HepG2 (cell line): Measurements from ENCODE around the gene SBSN. TPM values are rescaled to one million over a fixed set of nuclear protein-coding genes. Genes with fewer than 3 reads are reported as not detected.
A peak's percentile ranks its signal among the peaks of the same experiment; 100 is the strongest.

Experiments
- ATAC-seq: fragments of 200-7000 bp; cut with Tn5 transposase; 3 replicates; pipeline ENCODE4 v1.9.1; 2020; ENCODE audit warnings: mild to moderate bottlenecking, moderate library complexity
- BruUV-seq: library from RNA; stranded (reverse); fragments of 400-500 nt; replicated peaks from 2 replicates; lab custom pipeline; 2021; lab: Mats Ljungman, UMichigan
- CTCF ChIA-PET: fragments of 300-600 bp; formaldehyde crosslinking; extraction: SDS; loops from one replicate; lab custom pipeline; 2021; ENCODE audit warnings: low total read pairs, inconsistent platforms, low intra/inter-chr PET ratio; lab: Yijun Ruan, JAX
- POLR2A ChIA-PET: fragments of 350-600 bp; sonication (Branson Sonifier 250); formaldehyde crosslinking; loops from one replicate; lab custom pipeline; 2020; ENCODE audit warnings: antibody characterized with exemption, inconsistent platforms; lab: Yijun Ruan, JAX
- DNase-seq: peaks from one replicate; pipeline ENCODE4 v3.0.0-alpha.2; 2015; ENCODE audit warnings: low spot score
- FAIRE-seq: peaks from 3 replicates; lab custom pipeline; 2011; peaks lifted over from hg19 to GRCh38; lab: Jason Lieb, UNC
- H2AFZ ChIP-seq: one replicate; pipeline ENCODE4 v1.6.1; 2011; ENCODE audit warnings: low read length, inconsistent platforms
- H3K27ac ChIP-seq: fragments of 300-600 bp; 3 replicates; pipeline ENCODE4 v1.8.0; 2011; ENCODE audit warnings: mixed run types, mild to moderate bottlenecking, mixed read lengths, low read length, inconsistent platforms; ENCODE audit not compliant: insufficient read depth; ENCODE audit errors: extremely low read length
- H3K27me3 ChIP-seq, 2 experiments: fragments of 200-600 bp in 1 of 2; 2 replicates in 1 of 2; 3 replicates in 1 of 2; pipeline versions ENCODE4 v1.6.0 to v1.8.0; 2011; ENCODE audit warnings: low read length in 2 of 2, mild to moderate bottlenecking in 2 of 2, moderate library complexity in 2 of 2, inconsistent platforms in 1 of 2; ENCODE audit not compliant: insufficient read depth in 2 of 2, control insufficient read depth in 1 of 2
- H3K36me3 ChIP-seq, 2 experiments: fragments of 200-600 bp in 1 of 2; replicated peaks in 1 of 2; 2 replicates in 1 of 2; 3 replicates in 1 of 2; pipeline versions ENCODE4 v1.5.1 to v1.8.0; 2011; ENCODE audit warnings: low read length in 2 of 2, inconsistent platforms in 1 of 2; ENCODE audit not compliant: insufficient read depth in 2 of 2, control insufficient read depth in 1 of 2
- H3K4me1 ChIP-seq: 2 replicates; pipeline ENCODE4 v1.5.1; 2012; ENCODE audit warnings: low read length, inconsistent platforms; ENCODE audit not compliant: insufficient read depth
- H3K4me2 ChIP-seq: 2 replicates; pipeline ENCODE4 v1.6.0; 2011; ENCODE audit warnings: low read depth, low read length, inconsistent platforms
- H3K4me3 ChIP-seq, 3 experiments: fragments of 200-600 bp in 1 of 3; sonication (generic), shearing (Covaris generic) in 1 of 3; replicated peaks in 1 of 3; 2 replicates each; pipeline ENCODE4 v1.5.1; 2011 to 2016; ENCODE audit warnings: low read length in 3 of 3, inconsistent platforms in 2 of 3, low read depth in 2 of 3, mild to moderate bottlenecking in 2 of 3, control low read depth in 1 of 3, mixed read lengths in 1 of 3; ENCODE audit not compliant: insufficient read depth in 1 of 3
- H3K79me2 ChIP-seq: one replicate; pipeline ENCODE4 v1.6.1; 2011; ENCODE audit warnings: low read length, inconsistent platforms; ENCODE audit not compliant: insufficient read depth
- H3K9ac ChIP-seq: 2 replicates; pipeline ENCODE4 v1.6.0; 2011; ENCODE audit warnings: mild to moderate bottlenecking, low read depth, low read length, inconsistent platforms; ENCODE audit not compliant: insufficient read depth
- H3K9me3 ChIP-seq: 2 replicates; pipeline ENCODE4 v1.5.1; 2012; ENCODE audit warnings: mild to moderate bottlenecking, low read length
- H4K20me1 ChIP-seq: 2 replicates; pipeline ENCODE4 v1.6.0; 2011; ENCODE audit warnings: inconsistent platforms, mild to moderate bottlenecking, low read length, moderate library complexity; ENCODE audit not compliant: insufficient read depth
- CEBPG ChIP-seq: IDR thresholded peaks from 2 replicates; pipeline ENCODE4 v1.6.1; 2016
- CREM ChIP-seq, 2 experiments: sonication (generic) in 1 of 2; formaldehyde crosslinking in 1 of 2; IDR thresholded peaks; 2 replicates each; pipeline versions ENCODE4 v1.4.0 to v1.6.1; 2016 to 2020; ENCODE audit warnings: antibody characterized with exemption in 1 of 2, mild to moderate bottlenecking in 1 of 2, missing genetic modification reagents in 1 of 2
- HNF4G ChIP-seq, 2 experiments: sonication (generic) in 1 of 2; formaldehyde crosslinking in 1 of 2; IDR thresholded peaks; 2 replicates each; pipeline versions ENCODE4 v1.4.0 to v1.6.1; 2011 to 2020; ENCODE audit warnings: borderline replicate concordance in 2 of 2, low read depth in 2 of 2, mild to moderate bottlenecking in 2 of 2, low read length in 1 of 2, missing genetic modification reagents in 1 of 2, moderate library complexity in 1 of 2
- HOXA3 ChIP-seq: sonication (generic); formaldehyde crosslinking; IDR thresholded peaks from 2 replicates; pipeline ENCODE4 v1.5.0; 2020; ENCODE audit warnings: missing genetic modification reagents
- NR2F1 ChIP-seq, 2 experiments: fragments of 450-650 bp in 1 of 2; formaldehyde crosslinking in 1 of 2; IDR thresholded peaks; 2 replicates each; pipeline versions ENCODE4 v1.5.0 to v1.6.1; 2016 to 2020; ENCODE audit warnings: mild to moderate bottlenecking in 1 of 2, missing compliant biosample characterization in 1 of 2, missing genetic modification reagents in 1 of 2, moderate library complexity in 1 of 2
- NR2F6 ChIP-seq, 2 experiments: IDR thresholded peaks; 2 replicates each; pipeline ENCODE4 v1.6.1; 2016; ENCODE audit warnings: antibody characterized with exemption in 1 of 2, mild to moderate bottlenecking in 1 of 2
- PAXIP1 ChIP-seq: sonication (generic); formaldehyde crosslinking; conservative IDR thresholded peaks from 2 replicates; pipeline ENCODE4 v1.4.0; 2020; ENCODE audit warnings: mild to moderate bottlenecking, missing genetic modification reagents, moderate library complexity
- ZNF263 ChIP-seq: sonication (generic); formaldehyde crosslinking; IDR thresholded peaks from 2 replicates; pipeline ENCODE4 v1.4.0; 2020; ENCODE audit warnings: missing genetic modification reagents
- ZNF574 ChIP-seq: sonication (generic); formaldehyde crosslinking; IDR thresholded peaks from 2 replicates; pipeline ENCODE4 v1.4.0; 2020; ENCODE audit warnings: missing genetic modification reagents
- WGBS: methylation state at CpG from one replicate; pipeline ENCODE4 v1.1.6; 2017; ENCODE audit warnings: low lambda C conversion rate; 5-methylcytosine and 5-hydroxymethylcytosine counted together
- in situ Hi-C: cut with HindIII; loops from 2 replicates; pipeline ENCODE4 v1.10.0; 2017; ENCODE audit warnings: low pct_unique_long_range_greater_than_20kb; ENCODE audit not compliant: extremely low pct_ligation_motif_present
- intact Hi-C: fragments of 100-400 bp; cut with micrococcal nuclease; formaldehyde crosslinking; loops from one replicate; pipeline ENCODE4 v1.10.0; 2022; ENCODE audit not compliant: unreplicated experiment
- polyA plus RNA-seq, 8 experiments: library from polyadenylated mRNA; depleted of rRNA in 3 of 8; stranded (reverse) in 7 of 8; unstranded in 1 of 8; fragments of >200 nt; fragmentation: Illumina TruSeq in 4 of 8; extraction: Trizol in 4 of 8; gene quantifications; 2 replicates each; pipeline versions ENCODE4 v1.2.1 to v1.2.3, GENCODE V29; 2011 to 2016; ENCODE audit warnings: low read depth in 4 of 8, missing spikeins in 1 of 8, mixed read lengths in 1 of 8; ENCODE audit not compliant: insufficient read depth in 1 of 8
- total RNA-seq, 5 experiments: library from RNA; depleted of rRNA; stranded (reverse); fragments of >200 nt; fragmentation: Illumina TruSeq; extraction: Trizol; gene quantifications; 2 replicates each; pipeline ENCODE4 v1.2.3, GENCODE V29; 2016; ENCODE audit warnings: low read depth in 1 of 5

SBSN gene
- total and polyA plus RNA-seq, 2 of the 13 experiments (the other 11 are each of a cell fraction or from before 2014, with no cell fraction given): not detected

GRCh38 chr19:35552534-35553384 is 24.6 kb upstream of the SBSN start:
- WGBS: 42% methylated on average over 11 of the region's 13 CpGs
- FAIRE-seq: peak; percentile 8
- Histone ChIP-seq H3K4me3 (no peak overlapping the region), H3K27ac (no peak overlapping the region), H3K9ac (no peak overlapping the region), H3K79me2 (no peaks in the 10 kb centered on the region), H3K4me1 (peaks cover 48% of the 10 kb centered on the region), H3K9me3 (no peaks in the 10 kb centered on the region), H3K4me2 (no peak overlapping the region), H3K27me3 (peaks cover 0 to 25% of the 10 kb centered on the region in 2 experiments; a peak in 1 of 5 replicates), H2AFZ (no peak overlapping the region), H4K20me1 (no peaks in the 10 kb centered on the region), H3K36me3 (no peaks in the 10 kb centered on the region)
- DNase-seq: no peak
- intact Hi-C loops: loop anchor here (10.0 kb wide), 2 partner anchors 62 to 92 kb away; partner anchors contain the start of genes COX6B1, ETV2 and HAUS5
- ATAC-seq: no peak
- ChIA-PET POLR2A (no interaction called here), CTCF (no interaction called here)
- BruUV-seq: no TSS peak
- in situ Hi-C loops: no loop called here
- TF ChIP-seq ZNF263 (CRISPR knock-in tag) (0 out of 2 replicates have a peak, but pooled peaks have one; percentile 22), PAXIP1 (CRISPR knock-in tag) (peak; percentile 32; the same call in 1 of the 2 replicates), HNF4G (IDR thresholded peaks at IDR 0.05; ENCODE audit: borderline replicate concordance, low read depth, low read length) (no peak), HNF4G (CRISPR knock-in tag; IDR thresholded peaks at IDR 0.05; ENCODE audit: borderline replicate concordance, low read depth) (0 out of 2 replicates have a peak, but pooled peaks have one; percentile 40), HOXA3 (CRISPR knock-in tag) (peak; percentile 56; the same call in 1 of the 2 replicates), ZNF574 (CRISPR knock-in tag) (peak; percentile 37; the same call in 1 of the 2 replicates), NR2F6 (IDR thresholded peaks at IDR 0.05) (peak; percentile 90), NR2F6 (CRISPR knock-in tag; IDR thresholded peaks at IDR 0.05) (peak; percentile 95), CREM (IDR thresholded peaks at IDR 0.05) (no peak), CREM (CRISPR knock-in tag; IDR thresholded peaks at IDR 0.05) (no peak), CEBPG (CRISPR knock-in tag) (no peak), NR2F1 (CRISPR knock-in tag; IDR thresholded peaks at IDR 0.05) (peak; percentile 51 to 69)
